Coronary artery (tissue), 2 donors: ENCODE data around the gene HACD2.

Experiments
- DNase-seq: peaks from one replicate; pipeline ENCODE4 v3.0.0-alpha.2; 2017; ENCODE audit warnings: low spot score
- H3K27ac ChIP-seq, 2 donors: fragments of 200-600 bp; sonication (generic); one replicate each; pipeline ENCODE4 v1.5.1; 2016 to 2019
- H3K4me3 ChIP-seq: fragments of 200-600 bp; sonication (generic); 2 replicates; pipeline ENCODE4 v1.5.1; 2016; ENCODE audit warnings: mild to moderate bottlenecking, moderate library complexity
- CTCF ChIP-seq: fragments of 200-600 bp; sonication (generic); IDR thresholded peaks from one replicate; pipeline ENCODE4 v1.5.1; 2019; ENCODE audit warnings: antibody characterized with exemption

HACD2 gene

GRCh38 chr3:123543950-123544349 is 40.9 kb downstream of the HACD2 start:
- Histone ChIP-seq H3K4me3 (no peak overlapping the region), H3K27ac (no peak overlapping the region)
- DNase-seq = no peak
- TF ChIP-seq CTCF = no peak

GRCh38 chr3:123540285-123540684 is 44.6 kb downstream of the HACD2 start:
- no peak overlapping the region for H3K27ac ChIP-seq
- DNase-seq = no peak
- no peak for TF ChIP-seq CTCF
- H3K4me3 ChIP-seq = no peak overlapping the region

GRCh38 chr3:123536153-123536895 is 48.5 kb downstream of the HACD2 start:
- no peak for DNase-seq
- no peak overlapping the region for H3K27ac ChIP-seq
- no peak overlapping the region for H3K4me3 ChIP-seq
- no peak for TF ChIP-seq CTCF

GRCh38 chr3:123535580-123535979 is 49.3 kb downstream of the HACD2 start:
- no peak overlapping the region for H3K27ac ChIP-seq
- no peak for TF ChIP-seq CTCF
- H3K4me3 ChIP-seq = no peak overlapping the region
- no peak for DNase-seq

- H3K27ac ChIP-seq = no peak overlapping the region
- no peak for DNase-seq
- H3K4me3 ChIP-seq = no peak overlapping the region
- TF ChIP-seq CTCF = no peak
These were observed 50.6 kb downstream of the HACD2 start for GRCh38 chr3:123534264-123534663.

- Histone ChIP-seq H3K4me3 (no peak overlapping the region), H3K27ac (no peak overlapping the region)
- TF ChIP-seq CTCF = no peak
- no peak for DNase-seq
These were observed 51.2 kb downstream of the HACD2 start for GRCh38 chr3:123533554-123534159.

GRCh38 chr3:123528130-123528529 is 56.7 kb downstream of the HACD2 start:
- no peak for TF ChIP-seq CTCF
- no peak overlapping the region for H3K27ac ChIP-seq
- no peak overlapping the region for H3K4me3 ChIP-seq
- no peak for DNase-seq
